ENCODE measurements around the gene PLAU. TPM values are rescaled to one million over a fixed set of nuclear protein-coding genes. Genes with fewer than 3 reads are reported as not detected.

PLAU gene
- total and polyA plus RNA-seq, 2 of the 13 experiments (the other 11 are each of a cell fraction or from before 2014, with no cell fraction given): 0.45 to 11.2 TPM

GRCh38 chr10:73874267-73875138, 36.4 kb upstream of the PLAU start, which contains the start of gene CAMK2G (continued):
- no peak for TF ChIP-seq RERE (CRISPR knock-in tag; IDR thresholded peaks at IDR 0.05; ENCODE audit: low read depth)
- TF ChIP-seq CBX2 (IDR thresholded peaks at IDR 0.05; ENCODE audit: low read depth, low read length): no peak
- peak; percentile 67; the same call in 1 of the 2 replicates for TF ChIP-seq CBX2 (CRISPR knock-in tag; IDR thresholded peaks at IDR 0.05; ENCODE audit: low read depth)
- no peak for TF ChIP-seq ARID3A (IDR thresholded peaks at IDR 0.05; ENCODE audit: low read depth, low read length)
- peak; percentile 72; the same call in 1 of the 2 replicates for TF ChIP-seq ZNF556 (CRISPR knock-in tag; IDR thresholded peaks at IDR 0.05; ENCODE audit: borderline replicate concordance)
- no peak for TF ChIP-seq CC2D1A (CRISPR knock-in tag; IDR thresholded peaks at IDR 0.05)
- 0 out of 2 replicates have a peak, but pooled peaks have one; percentile 8 for TF ChIP-seq MIXL1 (CRISPR knock-in tag; IDR thresholded peaks at IDR 0.05)
- TF ChIP-seq ZNF788 (CRISPR knock-in tag; IDR thresholded peaks at IDR 0.05; ENCODE audit: borderline replicate concordance): 0 out of 2 replicates have a peak, but pooled peaks have one; percentile 38
- TF ChIP-seq HOXA3 (CRISPR knock-in tag; IDR thresholded peaks at IDR 0.05): peak; percentile 43; the same call in 1 of the 2 replicates
- TF ChIP-seq ZNF572 (CRISPR knock-in tag; IDR thresholded peaks at IDR 0.05): no peak
- no peak for TF ChIP-seq ATRX (CRISPR knock-in tag; IDR thresholded peaks at IDR 0.05; ENCODE audit: borderline replicate concordance)
- TF ChIP-seq PRMT3 (CRISPR knock-in tag; IDR thresholded peaks at IDR 0.05; ENCODE audit: borderline replicate concordance, low read depth): peak; percentile 53; the same call in 1 of the 2 replicates
- TF ChIP-seq KLF13 (CRISPR knock-in tag; IDR thresholded peaks at IDR 0.05): no peak
- TF ChIP-seq CERS6 (CRISPR knock-in tag; IDR thresholded peaks at IDR 0.05): no peak
- TF ChIP-seq, protein P1, sequence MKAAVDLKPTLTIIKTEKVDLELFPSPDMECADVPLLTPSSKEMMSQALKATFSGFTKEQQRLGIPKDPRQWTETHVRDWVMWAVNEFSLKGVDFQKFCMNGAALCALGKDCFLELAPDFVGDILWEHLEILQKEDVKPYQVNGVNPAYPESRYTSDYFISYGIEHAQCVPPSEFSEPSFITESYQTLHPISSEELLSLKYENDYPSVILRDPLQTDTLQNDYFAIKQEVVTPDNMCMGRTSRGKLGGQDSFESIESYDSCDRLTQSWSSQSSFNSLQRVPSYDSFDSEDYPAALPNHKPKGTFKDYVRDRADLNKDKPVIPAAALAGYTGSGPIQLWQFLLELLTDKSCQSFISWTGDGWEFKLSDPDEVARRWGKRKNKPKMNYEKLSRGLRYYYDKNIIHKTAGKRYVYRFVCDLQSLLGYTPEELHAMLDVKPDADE (CRISPR knock-in tag; IDR thresholded peaks at IDR 0.05): no peak
- TF ChIP-seq KLF16 (CRISPR knock-in tag; IDR thresholded peaks at IDR 0.05): peak in 1 of 2 experiments; percentile 15; a peak in 1 of 4 replicates
